Thoracic aorta (tissue), 2 donors: ENCODE results near the gene PPP1R12C. TPM values are rescaled to one million over a fixed set of nuclear protein-coding genes. Genes with fewer than 3 reads are reported as not detected.
A peak's percentile ranks its signal among the peaks of the same experiment; 100 is the strongest.

Experiments
- ATAC-seq: fragments of 150-250 bp; one replicate; pipeline ENCODE4 v1.8.0; 2017; ENCODE audit warnings: low read depth; ENCODE audit not compliant: insufficient number of reproducible peaks, low FRiP score
- DNase-seq: peaks from one replicate; pipeline ENCODE4 v3.0.0-alpha.2; 2020; ENCODE audit warnings: low spot score
- H3K27ac ChIP-seq, 2 donors: fragments of 200-600 bp; sonication (generic); 1 replicate in 1 of 2; 2 replicates in 1 of 2; pipeline ENCODE4 v1.5.1; 2016; ENCODE audit warnings: mild to moderate bottlenecking in 2 of 2, moderate library complexity in 2 of 2
- H3K27me3 ChIP-seq: fragments of 200-600 bp; sonication (generic); replicated peaks from 2 replicates; pipeline ENCODE4 v1.6.0; 2016; ENCODE audit warnings: mild to moderate bottlenecking; ENCODE audit not compliant: insufficient read depth
- H3K36me3 ChIP-seq: fragments of 200-600 bp; sonication (generic); one replicate; pipeline ENCODE4 v1.5.1; 2016
- H3K4me1 ChIP-seq, 2 donors: fragments of 200-600 bp; sonication (generic); 1 replicate in 1 of 2; 2 replicates in 1 of 2; pipeline versions ENCODE4 v1.5.1 to v1.6.0; 2016; ENCODE audit warnings: low read depth in 2 of 2, mild to moderate bottlenecking in 1 of 2; ENCODE audit not compliant: control insufficient read depth in 1 of 2
- H3K4me3 ChIP-seq: fragments of 200-600 bp; sonication (generic); 2 replicates; pipeline ENCODE4 v1.5.1; 2016; ENCODE audit warnings: mild to moderate bottlenecking
- H3K9me3 ChIP-seq: fragments of 200-600 bp; sonication (generic); 2 replicates; pipeline ENCODE4 v1.5.1; 2016
- total RNA-seq, 2 donors: library from RNA; depleted of rRNA; stranded (reverse); fragments of >200 nt; gene quantifications; one replicate each; pipeline versions ENCODE4 v1.1.0 to v1.2.3, GENCODE V29; 2016
- TF ChIP-seq, protein P1 (sequence below): fragments of 200-600 bp; sonication (generic); IDR thresholded peaks from one replicate; pipeline ENCODE4 v1.5.1; 2019; ENCODE audit warnings: antibody characterized with exemption

The PPP1R12C gene
- 100 to 1,000 TPM; 194 to 250 TPM for total RNA-seq

- Histone ChIP-seq H3K4me3 (peak within 1 kb of the TSS; percentile 83), H3K9me3 (no peaks in the 10 kb centered on the region), H3K27ac (peak within 1 kb of the TSS; percentile 76 to 92), H3K36me3 (no peaks in the 10 kb centered on the region), H3K27me3 (no peaks in the 10 kb centered on the region), H3K4me1 (peaks cover 26 to 48% of the 10 kb centered on the region in 2 donors)
- DNase-seq, result no peak
- TF ChIP-seq, protein P1, sequence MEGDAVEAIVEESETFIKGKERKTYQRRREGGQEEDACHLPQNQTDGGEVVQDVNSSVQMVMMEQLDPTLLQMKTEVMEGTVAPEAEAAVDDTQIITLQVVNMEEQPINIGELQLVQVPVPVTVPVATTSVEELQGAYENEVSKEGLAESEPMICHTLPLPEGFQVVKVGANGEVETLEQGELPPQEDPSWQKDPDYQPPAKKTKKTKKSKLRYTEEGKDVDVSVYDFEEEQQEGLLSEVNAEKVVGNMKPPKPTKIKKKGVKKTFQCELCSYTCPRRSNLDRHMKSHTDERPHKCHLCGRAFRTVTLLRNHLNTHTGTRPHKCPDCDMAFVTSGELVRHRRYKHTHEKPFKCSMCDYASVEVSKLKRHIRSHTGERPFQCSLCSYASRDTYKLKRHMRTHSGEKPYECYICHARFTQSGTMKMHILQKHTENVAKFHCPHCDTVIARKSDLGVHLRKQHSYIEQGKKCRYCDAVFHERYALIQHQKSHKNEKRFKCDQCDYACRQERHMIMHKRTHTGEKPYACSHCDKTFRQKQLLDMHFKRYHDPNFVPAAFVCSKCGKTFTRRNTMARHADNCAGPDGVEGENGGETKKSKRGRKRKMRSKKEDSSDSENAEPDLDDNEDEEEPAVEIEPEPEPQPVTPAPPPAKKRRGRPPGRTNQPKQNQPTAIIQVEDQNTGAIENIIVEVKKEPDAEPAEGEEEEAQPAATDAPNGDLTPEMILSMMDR, result no peak
- ATAC-seq, result no peak
These were observed at the start of gene PPP1R12C for GRCh38 chr19:55116859-55117662. Gene PPP1R12C, minus strand, starts transcription at chr19:55117637. Its CDS starts 94 bp downstream, at chr19:55117543.

DNA sequence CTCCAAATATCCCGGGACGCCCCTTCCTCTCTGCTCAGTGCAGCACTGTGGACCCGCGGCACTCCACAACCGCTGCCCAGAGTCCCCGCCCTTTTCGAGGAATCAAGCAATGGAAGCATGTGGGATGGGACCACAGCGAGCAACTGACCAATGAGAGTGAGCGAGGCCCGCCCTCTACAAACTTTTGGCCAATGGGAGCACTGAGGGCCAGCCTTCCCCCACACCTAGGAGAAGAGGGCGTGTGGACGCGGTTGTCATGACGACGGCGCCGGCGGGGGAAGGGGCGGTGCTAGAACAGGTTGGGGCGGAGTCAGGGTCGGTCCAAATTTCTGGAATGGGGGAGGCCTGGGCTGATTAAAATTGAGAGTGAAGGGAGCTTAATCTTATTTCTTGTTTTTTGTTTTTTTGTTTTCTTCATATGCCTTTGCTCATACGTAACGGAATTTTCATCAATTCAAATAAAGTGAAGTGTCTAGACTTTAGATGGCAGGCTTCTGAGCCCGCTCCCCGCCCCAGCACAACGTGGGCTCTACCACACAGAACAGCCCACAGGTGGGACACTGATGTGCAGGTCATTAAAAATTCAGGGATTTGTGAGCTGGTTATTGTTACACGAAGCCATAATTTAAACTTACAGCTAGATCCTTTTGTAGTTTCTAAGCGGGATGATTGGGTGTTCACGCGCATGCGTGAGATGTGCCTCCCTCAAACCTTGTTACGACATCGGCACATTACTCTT lies 49.3 kb upstream of the PPP1R12C start, which contains the start of gene DNAAF3:
Gene DNAAF3, minus strand, starts transcription at position 84 of the 739 bp plus-strand sequence. CDS start 200 bp downstream, outside the sequence.
- H3K27ac ChIP-seq, result peak within 1 kb of the TSS in 1 of 2 donors; percentile 15
- ATAC-seq, result no peak
- peaks cover 20% of the 10 kb centered on the region for H3K27me3 ChIP-seq
- peak within 1 kb of the TSS; percentile 43 for H3K4me3 ChIP-seq
- H3K36me3 ChIP-seq, result no peaks in the 10 kb centered on the region
- DNase-seq, result peak; percentile 42
- H3K4me1 ChIP-seq, result peaks cover 3 to 6% of the 10 kb centered on the region in 2 donors
- H3K9me3 ChIP-seq, result no peaks in the 10 kb centered on the region
- TF ChIP-seq, protein P1, result no peak

DNA sequence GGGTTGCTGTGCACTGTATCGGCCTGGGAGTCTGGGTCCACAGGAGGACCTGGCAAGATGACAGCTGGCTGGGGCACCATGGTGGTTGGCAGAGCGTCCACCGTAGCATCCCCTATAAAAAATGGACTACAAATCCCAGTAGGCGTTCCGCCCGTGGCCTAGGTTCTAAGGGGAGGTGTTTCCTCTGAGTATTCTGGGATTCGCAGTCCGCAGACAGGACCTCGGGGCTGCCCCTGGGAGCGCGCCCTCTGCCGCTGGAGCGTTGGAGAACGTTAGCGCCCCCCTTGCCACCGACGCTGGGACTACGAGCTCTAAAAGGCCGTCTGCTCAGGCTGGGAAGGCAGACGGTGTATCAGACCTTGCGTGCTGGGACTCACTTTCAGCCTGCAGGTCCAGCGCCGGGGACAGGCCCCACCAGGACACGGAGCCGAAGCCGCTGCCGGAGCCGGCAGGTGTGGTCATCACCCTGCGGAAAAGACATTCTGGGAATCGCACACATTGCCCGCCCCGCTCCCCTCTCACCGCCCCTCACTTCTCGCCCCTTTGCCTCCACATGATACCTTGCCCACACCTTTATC lies 48.6 kb upstream of the PPP1R12C start:
- Histone ChIP-seq H3K4me3 (peak overlapping the region; percentile 43), H3K27ac (peak overlapping the region in 1 of 2 donors; percentile 15), H3K9me3 (no peaks in the 10 kb centered on the region), H3K36me3 (no peaks in the 10 kb centered on the region), H3K27me3 (peaks cover 25% of the 10 kb centered on the region), H3K4me1 (peaks cover 3 to 6% of the 10 kb centered on the region in 2 donors)
- DNase-seq (no peak), ATAC-seq (no peak)
- TF ChIP-seq, protein P1, result no peak

DNA sequence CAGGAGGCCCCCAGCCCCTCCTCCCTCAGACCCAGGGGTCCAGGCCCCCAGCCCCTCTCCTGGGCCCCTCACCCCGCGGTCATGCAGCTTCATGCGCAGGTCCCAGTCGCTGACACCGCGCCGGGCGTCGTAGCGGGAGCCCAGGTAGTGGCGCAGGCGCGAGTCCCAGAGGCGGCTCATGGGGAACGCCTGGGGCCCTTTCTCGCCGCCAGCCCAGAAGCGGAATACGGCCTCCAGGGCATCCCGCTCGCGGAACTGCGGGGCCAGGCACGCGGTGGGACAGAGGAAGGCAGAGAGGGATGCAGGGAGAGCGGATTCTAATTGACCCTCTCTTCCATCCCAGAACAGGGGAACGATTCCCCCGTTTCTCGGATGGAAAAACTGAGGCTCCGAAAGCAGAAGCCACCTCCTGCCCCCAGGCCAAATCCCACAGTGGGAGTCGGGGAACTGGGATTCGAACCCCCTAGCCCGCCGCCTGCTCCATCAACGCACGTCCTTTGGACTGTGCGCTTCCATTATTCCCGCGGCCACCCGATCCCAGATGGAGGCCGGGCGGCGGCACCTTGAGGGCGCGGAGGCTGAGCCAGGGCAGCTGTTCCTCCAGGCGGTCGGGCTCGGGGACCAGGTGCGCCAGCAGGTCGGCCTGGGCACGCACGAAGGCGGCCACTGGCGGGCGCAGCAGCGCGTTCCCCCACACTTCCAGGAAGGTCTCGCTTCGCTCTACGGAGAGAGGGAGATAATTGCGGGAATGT lies 44.3 kb upstream of the PPP1R12C start:
- no peaks in the 10 kb centered on the region for H3K9me3 ChIP-seq
- H3K27me3 ChIP-seq, result peaks cover 20% of the 10 kb centered on the region
- DNase-seq (no peak), ATAC-seq (no peak)
- H3K4me1 ChIP-seq, result peaks cover 3 to 6% of the 10 kb centered on the region in 2 donors
- no peak overlapping the region for H3K4me3 ChIP-seq
- no peak overlapping the region for H3K27ac ChIP-seq
- TF ChIP-seq, protein P1, result no peak
- H3K36me3 ChIP-seq, result no peaks in the 10 kb centered on the region
